Measurements from ENCODE around the gene PRKCA. TPM values are rescaled to one million over a fixed set of nuclear protein-coding genes. Genes with fewer than 3 reads are reported as not detected.

The PRKCA gene
- total and polyA plus RNA-seq, 3 experiments from 2014 or later: 1.8 to 74.1 (median 73.9) TPM

DNA sequence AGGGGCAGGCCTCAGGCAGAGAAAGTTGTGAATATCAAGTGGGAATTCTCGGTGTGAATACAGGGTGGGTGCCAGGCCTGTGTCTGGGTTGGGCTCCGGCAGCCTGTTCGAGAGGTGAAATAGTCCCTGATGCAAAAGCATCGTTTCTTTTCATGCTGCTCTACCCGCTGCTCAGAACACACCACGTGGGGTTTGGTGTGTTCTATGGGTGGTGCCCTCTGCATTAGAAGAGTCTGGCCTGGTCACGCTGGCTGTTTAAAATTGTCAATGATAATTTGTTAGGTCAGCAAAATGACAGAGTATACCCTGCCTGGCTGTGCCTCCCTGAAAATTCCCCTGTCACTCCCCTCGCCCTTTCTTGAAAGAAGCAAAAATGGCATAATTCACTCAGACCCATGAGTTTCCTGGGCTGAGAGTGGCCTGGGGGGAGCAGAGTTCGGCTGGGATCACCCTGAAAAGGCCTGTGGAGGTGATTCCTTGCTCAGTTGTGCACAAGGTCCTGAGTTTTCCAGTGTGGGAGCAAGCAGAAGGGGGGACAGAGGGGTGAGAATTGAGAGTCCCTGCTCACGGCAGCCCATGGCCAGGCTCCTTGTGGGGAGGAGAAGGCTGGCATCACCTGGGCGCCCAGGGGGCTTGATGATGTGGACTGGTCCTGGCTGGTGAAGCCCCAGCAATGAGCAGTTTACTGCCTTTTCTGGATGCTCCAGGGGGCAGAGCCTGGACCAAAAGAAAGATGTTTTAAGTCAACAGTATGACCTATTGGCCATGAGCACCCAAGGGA lies 535.7 kb downstream of the PRKCA start:
- no peak for DNase-seq
- no peaks in the 10 kb centered on the region for H3K36me3 Mint-ChIP-seq
- peaks cover 0 to 2% (median 0%) of the 10 kb centered on the region in 3 donors for H3K4me1 Mint-ChIP-seq
- POLR2A ChIA-PET: no interaction called here
- Histone ChIP-seq H3K27ac (ENCODE audit: low read depth, low read length) (no peak overlapping the region), H3K9me3 (ENCODE audit: low read length) (no peaks in the 10 kb centered on the region), H3K36me3 (ENCODE audit: insufficient read depth, low read length) (no peaks in the 10 kb centered on the region), H3K27me3 (ENCODE audit: insufficient read depth, low read length, poor library complexity, severe bottlenecking) (peaks cover 4% of the 10 kb centered on the region), H3K4me1 (ENCODE audit: insufficient read depth, low read length) (no peaks in the 10 kb centered on the region), H3K4me3 (ENCODE audit: low read length) (no peak overlapping the region)
- no peaks in the 10 kb centered on the region for H3K9me3 Mint-ChIP-seq
- no peak overlapping the region for H3K27ac Mint-ChIP-seq
- no peak overlapping the region for H3K4me3 Mint-ChIP-seq
- H3K27me3 Mint-ChIP-seq: peaks cover 27 to 47% of the 10 kb centered on the region in 2 donors
- CTCF ChIA-PET: interaction anchor here (1.3 kb wide), 1 partner anchor 9 kb away, joined by 3 read pairs; no protein-coding TSS in a partner anchor

DNA sequence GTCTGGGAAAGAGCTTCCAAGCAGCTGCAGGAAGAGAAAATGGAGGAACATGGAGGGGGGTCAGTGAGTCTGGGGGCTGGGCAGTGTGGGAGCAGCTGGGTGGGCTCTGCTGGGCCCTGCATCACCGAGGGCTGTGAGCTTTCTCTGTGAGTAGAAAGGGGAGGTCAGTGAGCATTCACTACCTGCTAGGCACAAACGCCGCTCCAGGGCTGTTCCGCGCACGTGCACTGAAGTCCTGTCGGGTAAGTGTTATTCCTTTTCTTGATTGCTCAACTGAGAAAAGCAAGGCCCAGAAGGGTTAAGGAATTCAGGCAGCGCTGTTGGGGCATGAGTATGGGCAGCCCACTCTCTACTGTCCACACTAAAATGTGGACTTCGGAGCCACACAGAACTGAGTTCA lies 537.2 kb downstream of the PRKCA start:
- Mint-ChIP-seq H3K27ac (no peak overlapping the region), H3K4me1 (no peaks in the 10 kb centered on the region), H3K4me3 (no peak overlapping the region), H3K27me3 (peaks cover 22 to 39% of the 10 kb centered on the region in 2 donors), H3K9me3 (no peaks in the 10 kb centered on the region), H3K36me3 (no peaks in the 10 kb centered on the region)
- ChIA-PET POLR2A (no interaction called here), CTCF (no interaction called here)
- no peaks in the 10 kb centered on the region for H3K9me3 ChIP-seq (ENCODE audit: low read length)
- H3K4me3 ChIP-seq (ENCODE audit: low read length): no peak overlapping the region
- DNase-seq: no peak
- no peaks in the 10 kb centered on the region for H3K36me3 ChIP-seq (ENCODE audit: insufficient read depth, low read length)
- no peaks in the 10 kb centered on the region for H3K27me3 ChIP-seq (ENCODE audit: insufficient read depth, low read length, poor library complexity, severe bottlenecking)
- H3K27ac ChIP-seq (ENCODE audit: low read depth, low read length): no peak overlapping the region
- H3K4me1 ChIP-seq (ENCODE audit: insufficient read depth, low read length): no peaks in the 10 kb centered on the region

DNA sequence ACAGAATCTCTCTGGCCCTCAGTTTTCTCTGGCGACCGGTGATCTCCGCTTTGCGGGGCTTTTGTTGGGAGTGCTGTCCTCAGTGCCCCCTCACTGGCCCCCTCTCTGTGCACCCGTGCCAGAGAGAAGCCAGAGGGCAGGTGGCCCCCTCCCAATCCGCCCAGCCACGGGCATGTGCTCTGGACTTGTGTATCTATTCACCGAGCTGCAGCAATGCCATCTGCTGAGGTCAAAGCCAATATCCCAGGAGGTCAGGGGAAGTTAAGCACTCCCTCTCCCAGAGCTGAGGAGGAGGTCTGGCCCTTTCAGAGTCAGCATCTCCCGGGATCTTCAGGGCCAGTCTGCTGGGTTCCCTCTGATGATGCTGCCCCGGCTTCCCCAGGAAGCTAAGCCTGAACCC lies 537.6 kb downstream of the PRKCA start:
- Mint-ChIP-seq H3K36me3 (no peaks in the 10 kb centered on the region), H3K4me1 (no peaks in the 10 kb centered on the region), H3K27me3 (peaks cover 22 to 41% of the 10 kb centered on the region in 2 donors), H3K27ac (peak overlapping the region in 1 of 8 donors; percentile 68), H3K4me3 (no peak overlapping the region), H3K9me3 (no peaks in the 10 kb centered on the region)
- ChIA-PET POLR2A (no interaction called here), CTCF (no interaction called here)
- H3K9me3 ChIP-seq (ENCODE audit: low read length): no peaks in the 10 kb centered on the region
- no peak overlapping the region for H3K27ac ChIP-seq (ENCODE audit: low read depth, low read length)
- no peaks in the 10 kb centered on the region for H3K4me1 ChIP-seq (ENCODE audit: insufficient read depth, low read length)
- H3K36me3 ChIP-seq (ENCODE audit: insufficient read depth, low read length): no peaks in the 10 kb centered on the region
- H3K27me3 ChIP-seq (ENCODE audit: insufficient read depth, low read length, poor library complexity, severe bottlenecking): no peaks in the 10 kb centered on the region
- no peak overlapping the region for H3K4me3 ChIP-seq (ENCODE audit: low read length)
- no peak for DNase-seq

DNA sequence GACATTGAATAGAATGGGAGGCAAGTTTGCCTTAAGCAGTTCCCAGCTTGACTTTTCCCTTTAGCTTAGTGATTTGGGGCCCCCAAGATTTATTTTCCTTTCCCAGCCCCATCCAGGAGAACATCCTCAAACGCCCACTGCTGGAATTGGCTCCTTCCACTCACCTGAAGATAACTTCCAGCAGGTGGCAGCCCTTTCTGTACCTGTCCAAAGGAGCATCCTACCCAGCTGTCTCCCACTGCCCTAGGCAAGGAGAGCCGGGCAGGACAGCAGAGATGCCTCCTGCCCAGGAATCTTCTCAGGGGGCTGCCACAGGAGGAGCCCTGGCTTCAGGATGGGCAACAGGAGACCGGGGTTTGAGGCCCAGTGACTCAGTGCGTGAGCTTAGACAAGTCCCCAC lies 538.9 kb downstream of the PRKCA start:
- Mint-ChIP-seq H3K4me3 (no peak overlapping the region), H3K36me3 (no peaks in the 10 kb centered on the region), H3K27me3 (peaks cover 13 to 38% of the 10 kb centered on the region in 2 donors), H3K4me1 (no peaks in the 10 kb centered on the region), H3K9me3 (peaks cover 0 to 4% (median 2%) of the 10 kb centered on the region in 5 donors), H3K27ac (no peak overlapping the region)
- Histone ChIP-seq H3K36me3 (ENCODE audit: insufficient read depth, low read length) (no peaks in the 10 kb centered on the region), H3K27ac (ENCODE audit: low read depth, low read length) (no peak overlapping the region), H3K4me3 (ENCODE audit: low read length) (no peak overlapping the region), H3K9me3 (ENCODE audit: low read length) (no peaks in the 10 kb centered on the region), H3K4me1 (ENCODE audit: insufficient read depth, low read length) (no peaks in the 10 kb centered on the region), H3K27me3 (ENCODE audit: insufficient read depth, low read length, poor library complexity, severe bottlenecking) (no peaks in the 10 kb centered on the region)
- DNase-seq: no peak
- CTCF ChIA-PET: no interaction called here
- POLR2A ChIA-PET: no interaction called here

DNA sequence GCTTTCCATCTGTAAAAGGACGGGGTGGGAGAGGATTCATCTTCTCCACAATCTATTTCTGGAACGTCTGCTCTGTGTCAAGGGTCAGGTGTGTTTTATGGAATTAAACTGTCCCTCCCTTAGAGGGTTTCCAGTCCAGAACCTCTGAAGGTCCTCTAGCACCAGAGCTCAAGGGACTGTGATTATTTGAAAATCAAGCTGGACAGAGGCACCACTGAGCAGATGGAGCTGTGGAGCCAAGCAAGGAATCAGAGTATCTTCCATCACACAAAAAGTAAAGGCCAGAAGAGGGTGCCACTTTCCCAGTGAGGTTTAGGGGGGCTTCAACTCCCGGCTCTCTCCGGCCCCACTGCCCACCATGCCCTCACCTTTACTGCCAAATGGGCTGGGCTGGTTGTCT lies 539.3 kb downstream of the PRKCA start:
- CTCF ChIA-PET: no interaction called here
- H3K27ac ChIP-seq (ENCODE audit: low read depth, low read length): no peak overlapping the region
- Mint-ChIP-seq H3K36me3 (no peaks in the 10 kb centered on the region), H3K4me1 (no peaks in the 10 kb centered on the region), H3K27me3 (peaks cover 16 to 38% of the 10 kb centered on the region in 2 donors), H3K4me3 (no peak overlapping the region), H3K27ac (no peak overlapping the region), H3K9me3 (peaks cover 0 to 8% (median 2%) of the 10 kb centered on the region in 5 donors)
- no peaks in the 10 kb centered on the region for H3K9me3 ChIP-seq (ENCODE audit: low read length)
- H3K27me3 ChIP-seq (ENCODE audit: insufficient read depth, low read length, poor library complexity, severe bottlenecking): no peaks in the 10 kb centered on the region
- no peak overlapping the region for H3K4me3 ChIP-seq (ENCODE audit: low read length)
- no peaks in the 10 kb centered on the region for H3K36me3 ChIP-seq (ENCODE audit: insufficient read depth, low read length)
- H3K4me1 ChIP-seq (ENCODE audit: insufficient read depth, low read length): no peaks in the 10 kb centered on the region
- POLR2A ChIA-PET: no interaction called here
- DNase-seq: no peak

DNA sequence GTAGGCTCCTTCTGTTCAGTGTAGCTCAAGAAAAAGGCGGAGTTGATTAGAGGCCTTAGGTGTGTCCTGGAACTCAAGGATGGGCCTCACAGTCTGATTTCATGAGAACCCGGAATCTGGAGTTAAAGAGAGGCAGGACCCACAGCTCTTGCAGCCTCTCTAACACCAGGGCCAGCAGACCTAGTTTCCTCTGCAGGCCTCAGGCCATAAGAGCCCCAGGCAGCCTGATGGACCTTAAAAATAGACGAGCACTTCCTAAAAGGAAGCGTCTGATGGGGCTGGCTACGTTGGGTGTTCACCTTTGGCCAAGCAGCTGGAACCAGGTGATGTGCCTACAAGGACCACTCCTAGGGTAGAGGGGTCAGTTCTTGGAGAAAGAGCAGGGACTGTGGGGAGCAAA lies 540.1 kb downstream of the PRKCA start:
- POLR2A ChIA-PET: no interaction called here
- no peak overlapping the region for H3K27ac ChIP-seq (ENCODE audit: low read depth, low read length)
- no peaks in the 10 kb centered on the region for H3K27me3 ChIP-seq (ENCODE audit: insufficient read depth, low read length, poor library complexity, severe bottlenecking)
- DNase-seq: no peak
- Mint-ChIP-seq H3K27ac (no peak overlapping the region), H3K27me3 (peaks cover 21 to 32% of the 10 kb centered on the region in 2 donors), H3K4me1 (no peaks in the 10 kb centered on the region), H3K4me3 (no peak overlapping the region), H3K9me3 (peaks cover 0 to 9% (median 2%) of the 10 kb centered on the region in 5 donors), H3K36me3 (no peaks in the 10 kb centered on the region)
- no peaks in the 10 kb centered on the region for H3K4me1 ChIP-seq (ENCODE audit: insufficient read depth, low read length)
- no peaks in the 10 kb centered on the region for H3K36me3 ChIP-seq (ENCODE audit: insufficient read depth, low read length)
- H3K9me3 ChIP-seq (ENCODE audit: low read length): no peaks in the 10 kb centered on the region
- CTCF ChIA-PET: no interaction called here
- no peak overlapping the region for H3K4me3 ChIP-seq (ENCODE audit: low read length)

DNA sequence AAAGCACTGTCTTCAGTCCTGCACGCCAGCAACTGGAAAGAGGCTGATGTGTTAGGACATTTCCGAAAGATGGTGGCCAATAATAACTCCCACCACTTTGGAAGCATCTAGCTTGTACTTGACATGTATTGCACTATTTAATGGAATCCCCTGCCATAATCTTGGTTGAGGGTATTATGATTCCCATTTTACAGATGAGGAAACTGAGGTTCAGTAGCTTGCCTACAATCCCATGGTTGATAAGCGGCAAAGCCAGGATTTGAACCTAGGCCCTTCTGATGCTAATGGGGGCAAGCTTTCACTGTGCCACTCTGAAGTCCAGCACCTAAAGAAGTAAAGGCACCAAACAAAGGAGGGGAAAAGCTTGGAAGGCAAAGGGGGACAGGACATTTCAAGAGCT lies 540.5 kb downstream of the PRKCA start:
- no peak overlapping the region for H3K27ac ChIP-seq (ENCODE audit: low read depth, low read length)
- Mint-ChIP-seq H3K9me3 (peaks cover 0 to 9% (median 2%) of the 10 kb centered on the region in 5 donors), H3K27ac (no peak overlapping the region), H3K4me3 (no peak overlapping the region), H3K36me3 (no peaks in the 10 kb centered on the region), H3K4me1 (no peaks in the 10 kb centered on the region), H3K27me3 (peaks cover 21 to 30% of the 10 kb centered on the region in 2 donors)
- POLR2A ChIA-PET: no interaction called here
- no peaks in the 10 kb centered on the region for H3K27me3 ChIP-seq (ENCODE audit: insufficient read depth, low read length, poor library complexity, severe bottlenecking)
- H3K4me3 ChIP-seq (ENCODE audit: low read length): no peak overlapping the region
- H3K36me3 ChIP-seq (ENCODE audit: insufficient read depth, low read length): no peaks in the 10 kb centered on the region
- no peak for DNase-seq
- CTCF ChIA-PET: no interaction called here
- H3K4me1 ChIP-seq (ENCODE audit: insufficient read depth, low read length): no peaks in the 10 kb centered on the region
- H3K9me3 ChIP-seq (ENCODE audit: low read length): no peaks in the 10 kb centered on the region

DNA sequence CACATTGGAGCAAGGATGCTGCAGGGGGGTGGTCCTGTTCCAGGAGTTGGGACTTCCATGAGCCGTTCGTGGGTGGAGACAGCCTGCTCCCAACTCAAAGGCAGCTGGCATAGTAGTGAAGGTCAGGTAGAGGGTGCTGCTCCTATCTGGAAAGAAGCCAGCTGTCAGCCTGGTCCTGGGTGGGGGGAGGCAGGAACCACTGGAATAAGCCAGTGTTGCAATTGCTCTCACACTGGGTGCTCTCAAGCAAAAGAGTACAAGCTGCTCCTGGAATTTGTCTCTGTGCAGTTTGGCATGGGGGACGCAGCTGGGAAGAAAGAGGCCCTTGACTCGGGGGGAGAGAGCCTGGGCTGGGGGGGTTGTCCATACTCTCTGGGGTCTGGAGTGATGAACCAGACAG lies 541.2 kb downstream of the PRKCA start:
- POLR2A ChIA-PET: no interaction called here
- Histone ChIP-seq H3K27ac (ENCODE audit: low read depth, low read length) (no peak overlapping the region), H3K36me3 (ENCODE audit: insufficient read depth, low read length) (no peaks in the 10 kb centered on the region), H3K9me3 (ENCODE audit: low read length) (no peaks in the 10 kb centered on the region), H3K4me1 (ENCODE audit: insufficient read depth, low read length) (no peaks in the 10 kb centered on the region), H3K27me3 (ENCODE audit: insufficient read depth, low read length, poor library complexity, severe bottlenecking) (no peaks in the 10 kb centered on the region), H3K4me3 (ENCODE audit: low read length) (no peak overlapping the region)
- Mint-ChIP-seq H3K4me1 (no peaks in the 10 kb centered on the region), H3K36me3 (no peaks in the 10 kb centered on the region), H3K9me3 (peaks cover 0 to 9% (median 2%) of the 10 kb centered on the region in 5 donors), H3K27ac (no peak overlapping the region), H3K4me3 (no peak overlapping the region), H3K27me3 (peaks cover 21 to 30% of the 10 kb centered on the region in 2 donors)
- CTCF ChIA-PET: interaction anchor here (0.6 kb wide), 1 partner anchor 57 kb away, joined by 3 read pairs; no protein-coding TSS in a partner anchor
- DNase-seq: no peak

Data from CD8-positive, alpha-beta memory T cell (primary cell).